Caco-2 (cell line): ENCODE measurements around the gene CARD9. TPM values are rescaled to one million over a fixed set of nuclear protein-coding genes. Genes with fewer than 3 reads are reported as not detected.
A peak's percentile ranks its signal among the peaks of the same experiment; 100 is the strongest.

Experiments
- BruUV-seq: library from RNA; stranded (reverse); fragments of 400-500 nt; replicated peaks from 2 replicates; lab custom pipeline; 2021; lab: Mats Ljungman, UMichigan
- CTCF ChIA-PET: fragments of 300-600 bp; sonication (Branson Sonifier 250); formaldehyde crosslinking; loops from one replicate; lab custom pipeline; 2022; ENCODE audit warnings: antibody characterized with exemption; lab: Charles Lee
- POLR2A ChIA-PET: fragments of 300-600 bp; sonication (Branson Sonifier 250); formaldehyde crosslinking; loops from one replicate; lab custom pipeline; 2022; ENCODE audit warnings: antibody characterized with exemption; lab: Charles Lee
- DNase-seq, 2 experiments: peaks; one replicate each; pipeline versions ENCODE4 v3.0.0 to v3.0.0-alpha.2; 2020 to 2022
- H3K27me3 ChIP-seq: replicated peaks from 2 replicates; pipeline ENCODE4 v1.6.0; 2011; ENCODE audit warnings: low read length; ENCODE audit not compliant: control insufficient read depth, insufficient read depth
- H3K36me3 ChIP-seq: 2 replicates; pipeline ENCODE4 v1.5.1; 2011; ENCODE audit warnings: low read length; ENCODE audit not compliant: control insufficient read depth, insufficient read depth
- H3K4me1 ChIP-seq: fragments of 250-450 bp; sonication (Bioruptor Pico); 2 replicates; pipeline ENCODE4 v1.5.1; 2020; ENCODE audit warnings: mild to moderate bottlenecking
- H3K4me3 ChIP-seq: 2 replicates; pipeline ENCODE4 v1.5.1; 2011; ENCODE audit warnings: low read depth, mild to moderate bottlenecking, control low read depth, low read length
- H3K9me3 ChIP-seq: fragments of 250-450 bp; sonication (Bioruptor Pico); 2 replicates; pipeline ENCODE4 v1.5.1; 2020; ENCODE audit warnings: mild to moderate bottlenecking, moderate library complexity
- H3K27ac Mint-ChIP-seq: one replicate; pipeline ENCODE4 v1.8.0; 2022; ENCODE audit warnings: mixed read lengths; ENCODE audit not compliant: unreplicated experiment
- H3K27me3 Mint-ChIP-seq: one replicate; pipeline ENCODE4 v1.8.0; 2022; ENCODE audit warnings: mixed read lengths; ENCODE audit not compliant: insufficient read depth, unreplicated experiment
- H3K36me3 Mint-ChIP-seq: one replicate; pipeline ENCODE4 v1.8.0; 2022; ENCODE audit warnings: mild to moderate bottlenecking, mixed read lengths; ENCODE audit not compliant: insufficient read depth, unreplicated experiment
- H3K4me1 Mint-ChIP-seq: one replicate; pipeline ENCODE4 v1.8.0; 2022; ENCODE audit warnings: low read depth, mixed read lengths; ENCODE audit not compliant: unreplicated experiment
- H3K4me3 Mint-ChIP-seq: one replicate; pipeline ENCODE4 v1.8.0; 2022; ENCODE audit warnings: mild to moderate bottlenecking, moderate library complexity, mixed read lengths; ENCODE audit not compliant: unreplicated experiment
- H3K9me3 Mint-ChIP-seq: one replicate; pipeline ENCODE4 v1.8.0; 2022; ENCODE audit warnings: mixed read lengths; ENCODE audit not compliant: unreplicated experiment
- intact Hi-C: fragments of 100-400 bp; cut with micrococcal nuclease; formaldehyde crosslinking; loops from one replicate; pipeline ENCODE4 v1.10.0; 2022; ENCODE audit not compliant: unreplicated experiment
- total RNA-seq: library from RNA; stranded (reverse); gene quantifications from 2 replicates; pipeline ENCODE4 v1.2.3, GENCODE V29; 2022
- TF ChIP-seq, protein P1 (sequence below), 2 experiments: fragments of 200-600 bp in 1 of 2; IDR thresholded peaks; 1 replicate in 1 of 2; 2 replicates in 1 of 2; pipeline versions ENCODE4 v1.5.1 to v1.8.0; 2011 to 2022; ENCODE audit warnings: antibody characterized with exemption in 1 of 2, control low read depth in 1 of 2, inconsistent platforms in 1 of 2, low read depth in 1 of 2, low read length in 1 of 2, mild to moderate bottlenecking in 1 of 2, moderate library complexity in 1 of 2; ENCODE audit not compliant: insufficient read depth in 1 of 2, severe bottlenecking in 1 of 2, unreplicated experiment in 1 of 2

Gene CARD9
- total RNA-seq, 1 experiment from 2014 or later = 1.7 TPM

DNA sequence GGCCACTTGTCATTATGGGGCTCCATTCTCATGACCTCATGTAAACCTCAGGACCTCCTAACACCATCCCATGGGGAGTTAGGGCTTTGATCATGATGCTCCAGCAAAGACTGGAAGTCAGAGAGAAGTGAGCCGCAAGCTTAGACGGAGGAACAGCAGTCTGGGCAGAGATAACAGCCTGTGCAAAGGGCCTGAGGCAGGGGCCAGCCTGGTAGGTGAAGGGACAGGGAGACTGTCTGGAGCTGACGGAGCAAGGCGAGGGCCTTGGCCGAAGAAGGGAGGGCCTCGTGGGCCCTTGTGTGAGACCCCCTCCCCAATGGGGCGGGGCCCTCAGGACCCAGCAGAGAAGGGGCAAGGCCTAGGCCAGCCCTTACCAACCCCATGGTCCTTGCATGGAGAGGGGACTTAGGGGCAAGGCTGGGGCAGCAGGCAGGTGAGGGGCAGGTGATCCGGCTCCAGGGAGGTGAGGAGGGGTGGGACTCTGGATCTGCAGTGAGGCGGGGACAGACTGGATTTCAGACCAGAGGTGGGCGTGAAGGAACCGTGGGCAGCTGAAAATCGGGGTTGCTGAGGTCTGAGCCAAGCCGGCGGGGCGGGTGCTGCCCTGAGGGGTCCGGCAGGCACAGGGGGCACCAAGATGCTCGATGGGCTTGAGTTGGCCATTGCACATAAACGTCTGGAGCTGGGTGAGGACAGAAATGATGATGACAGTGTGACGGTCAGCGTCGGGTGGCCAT, 28.8 kb downstream of the CARD9 start:
- no peaks in the 10 kb centered on the region for H3K27me3 Mint-ChIP-seq
- H3K4me3 Mint-ChIP-seq = no peak overlapping the region
- Histone ChIP-seq H3K9me3 (no peaks in the 10 kb centered on the region), H3K4me3 (no peak overlapping the region), H3K4me1 (peaks cover 20% of the 10 kb centered on the region), H3K36me3 (no peaks in the 10 kb centered on the region), H3K27me3 (no peaks in the 10 kb centered on the region)
- peaks cover 46% of the 10 kb centered on the region for H3K36me3 Mint-ChIP-seq
- POLR2A ChIA-PET = no interaction called here
- intact Hi-C loops = loop anchor here (1.0 kb wide), 1 partner anchor 56 kb away; the partner anchor contains the start of gene SNAPC4
- CTCF ChIA-PET = interaction anchor here (2.5 kb wide), 1 partner anchor 19 kb away, joined by 49 read pairs; the partner anchor contains the start of gene DNLZ
- no peaks in the 10 kb centered on the region for H3K4me1 Mint-ChIP-seq
- TF ChIP-seq, protein P1, sequence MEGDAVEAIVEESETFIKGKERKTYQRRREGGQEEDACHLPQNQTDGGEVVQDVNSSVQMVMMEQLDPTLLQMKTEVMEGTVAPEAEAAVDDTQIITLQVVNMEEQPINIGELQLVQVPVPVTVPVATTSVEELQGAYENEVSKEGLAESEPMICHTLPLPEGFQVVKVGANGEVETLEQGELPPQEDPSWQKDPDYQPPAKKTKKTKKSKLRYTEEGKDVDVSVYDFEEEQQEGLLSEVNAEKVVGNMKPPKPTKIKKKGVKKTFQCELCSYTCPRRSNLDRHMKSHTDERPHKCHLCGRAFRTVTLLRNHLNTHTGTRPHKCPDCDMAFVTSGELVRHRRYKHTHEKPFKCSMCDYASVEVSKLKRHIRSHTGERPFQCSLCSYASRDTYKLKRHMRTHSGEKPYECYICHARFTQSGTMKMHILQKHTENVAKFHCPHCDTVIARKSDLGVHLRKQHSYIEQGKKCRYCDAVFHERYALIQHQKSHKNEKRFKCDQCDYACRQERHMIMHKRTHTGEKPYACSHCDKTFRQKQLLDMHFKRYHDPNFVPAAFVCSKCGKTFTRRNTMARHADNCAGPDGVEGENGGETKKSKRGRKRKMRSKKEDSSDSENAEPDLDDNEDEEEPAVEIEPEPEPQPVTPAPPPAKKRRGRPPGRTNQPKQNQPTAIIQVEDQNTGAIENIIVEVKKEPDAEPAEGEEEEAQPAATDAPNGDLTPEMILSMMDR (IDR thresholded peaks at IDR 0.05; ENCODE audit: insufficient read depth in 1 of 2, low read depth in 1 of 2, low read length in 1 of 2, severe bottlenecking in 1 of 2, unreplicated experiment in 1 of 2) = no peak
- DNase-seq = no peak
- H3K9me3 Mint-ChIP-seq = no peaks in the 10 kb centered on the region
- peak overlapping the region; percentile 1 for H3K27ac Mint-ChIP-seq
- no TSS peak for BruUV-seq

DNA sequence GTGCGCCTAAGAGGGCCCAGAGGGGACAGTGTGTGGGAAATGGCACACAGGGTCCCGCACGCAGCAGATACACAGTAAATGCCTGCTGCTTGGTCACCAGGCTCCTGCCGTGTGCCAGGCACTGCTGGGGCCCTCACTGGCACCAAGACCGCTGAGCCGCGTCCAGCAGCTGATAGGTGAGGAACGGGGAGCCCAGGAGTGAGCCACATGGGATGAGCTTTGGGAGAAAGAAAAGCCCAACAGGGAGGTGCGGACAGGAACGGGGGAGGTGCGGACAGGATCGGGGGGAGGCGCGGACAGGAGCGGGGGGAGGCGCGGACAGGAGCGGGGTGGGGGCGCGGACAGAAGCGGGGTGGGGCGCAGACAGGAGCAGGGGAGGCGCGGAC, 29.6 kb downstream of the CARD9 start:
- ChIA-PET POLR2A (no interaction called here), CTCF (no interaction called here)
- Histone ChIP-seq H3K27me3 (no peaks in the 10 kb centered on the region), H3K4me3 (no peak overlapping the region), H3K4me1 (peaks cover 20% of the 10 kb centered on the region), H3K36me3 (no peaks in the 10 kb centered on the region), H3K9me3 (no peaks in the 10 kb centered on the region)
- no peaks in the 10 kb centered on the region for H3K27me3 Mint-ChIP-seq
- TF ChIP-seq, protein P1 (IDR thresholded peaks at IDR 0.05; ENCODE audit: insufficient read depth in 1 of 2, low read depth in 1 of 2, low read length in 1 of 2, severe bottlenecking in 1 of 2, unreplicated experiment in 1 of 2) = no peak
- intact Hi-C loops = no loop called here
- H3K9me3 Mint-ChIP-seq = no peaks in the 10 kb centered on the region
- no peak for DNase-seq
- H3K36me3 Mint-ChIP-seq = peaks cover 42% of the 10 kb centered on the region
- no peak overlapping the region for H3K27ac Mint-ChIP-seq
- H3K4me3 Mint-ChIP-seq = no peak overlapping the region
- no TSS peak for BruUV-seq
- no peaks in the 10 kb centered on the region for H3K4me1 Mint-ChIP-seq

DNA sequence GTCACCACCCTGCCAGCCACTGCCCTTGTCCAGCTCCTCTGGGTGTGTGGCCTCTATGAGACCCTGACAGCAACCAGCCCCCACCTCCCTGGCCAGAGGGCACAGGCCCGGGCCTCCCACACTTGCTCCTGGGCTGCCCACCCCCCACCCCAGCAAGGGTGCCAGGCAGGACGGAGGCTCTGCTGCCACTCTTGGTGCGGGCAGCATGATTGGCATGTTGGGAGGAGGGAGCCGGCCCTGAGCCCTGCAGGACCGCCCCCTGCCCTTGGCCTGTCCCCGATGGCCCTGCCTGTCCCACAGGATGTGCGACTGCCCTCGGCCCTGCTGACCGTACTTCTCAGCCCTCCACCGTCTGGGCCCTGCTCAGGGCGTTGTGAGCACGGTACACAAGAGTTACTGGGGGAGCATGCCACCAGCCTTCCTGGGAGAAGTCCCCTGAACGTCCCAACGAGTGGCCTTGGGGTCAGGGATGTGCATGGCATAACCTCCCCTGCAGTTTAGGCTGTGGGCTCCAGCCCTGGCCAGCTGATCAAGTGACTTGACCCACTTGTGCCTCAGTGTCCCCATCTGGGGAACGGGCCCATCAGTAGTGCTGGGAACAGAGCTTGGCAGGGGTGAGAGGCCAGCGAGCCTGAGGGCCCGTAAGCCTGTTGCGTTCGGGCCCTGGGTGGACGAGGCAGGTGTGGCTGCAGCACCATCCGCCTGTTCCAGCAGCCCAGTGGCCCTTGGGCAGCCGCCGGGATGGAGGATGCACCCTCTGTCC, 30.2 kb downstream of the CARD9 start:
- Histone ChIP-seq H3K4me1 (peaks cover 20% of the 10 kb centered on the region), H3K36me3 (no peaks in the 10 kb centered on the region), H3K9me3 (no peaks in the 10 kb centered on the region), H3K27me3 (no peaks in the 10 kb centered on the region), H3K4me3 (no peak overlapping the region)
- CTCF ChIA-PET = no interaction called here
- no peaks in the 10 kb centered on the region for H3K4me1 Mint-ChIP-seq
- H3K9me3 Mint-ChIP-seq = no peaks in the 10 kb centered on the region
- POLR2A ChIA-PET = no interaction called here
- no peak for DNase-seq
- intact Hi-C loops = no loop called here
- H3K4me3 Mint-ChIP-seq = no peak overlapping the region
- H3K27me3 Mint-ChIP-seq = no peaks in the 10 kb centered on the region
- H3K36me3 Mint-ChIP-seq = peaks cover 38% of the 10 kb centered on the region
- no peak overlapping the region for H3K27ac Mint-ChIP-seq
- BruUV-seq = no TSS peak
- TF ChIP-seq, protein P1 (IDR thresholded peaks at IDR 0.05; ENCODE audit: insufficient read depth in 1 of 2, low read depth in 1 of 2, low read length in 1 of 2, severe bottlenecking in 1 of 2, unreplicated experiment in 1 of 2) = no peak
